ENCODE data around the gene SCN3B.

The SCN3B gene

DNA sequence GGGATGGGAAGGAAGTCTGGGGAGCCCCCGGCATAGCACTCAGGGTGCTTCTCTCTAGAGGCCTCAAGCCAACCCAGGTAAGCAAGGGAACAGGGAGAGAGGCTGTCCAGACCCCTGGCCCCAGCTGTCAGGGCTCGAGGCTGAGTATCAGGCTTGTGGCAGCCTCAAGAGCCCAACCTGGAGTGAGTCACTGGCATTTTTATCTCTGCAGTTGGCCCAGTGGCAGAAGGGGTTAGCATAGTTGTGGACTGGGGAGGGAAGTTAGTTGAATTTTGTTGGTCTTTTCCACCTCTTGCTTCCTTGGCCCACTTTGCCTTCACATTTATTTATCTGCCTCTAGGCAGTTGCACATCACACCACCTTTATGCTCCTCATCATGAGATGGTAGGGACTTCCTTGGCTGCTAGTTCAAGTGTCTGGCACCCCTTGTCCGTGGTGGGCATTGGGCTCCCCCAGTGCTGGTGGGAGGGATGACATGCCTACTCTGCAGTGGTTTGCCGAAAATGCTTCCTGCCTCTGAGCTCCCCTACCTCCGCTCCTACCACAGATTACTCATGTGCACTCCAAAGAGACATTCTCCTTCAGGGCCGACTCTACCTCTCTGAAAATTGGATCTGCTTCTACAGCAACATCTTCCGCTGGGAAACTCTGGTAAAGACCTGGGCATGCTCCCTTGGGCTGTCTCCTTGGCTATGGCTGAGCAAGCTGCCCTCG is 60.1 kb downstream of the SCN3B start:
- DNase-seq, result no peak

DNA sequence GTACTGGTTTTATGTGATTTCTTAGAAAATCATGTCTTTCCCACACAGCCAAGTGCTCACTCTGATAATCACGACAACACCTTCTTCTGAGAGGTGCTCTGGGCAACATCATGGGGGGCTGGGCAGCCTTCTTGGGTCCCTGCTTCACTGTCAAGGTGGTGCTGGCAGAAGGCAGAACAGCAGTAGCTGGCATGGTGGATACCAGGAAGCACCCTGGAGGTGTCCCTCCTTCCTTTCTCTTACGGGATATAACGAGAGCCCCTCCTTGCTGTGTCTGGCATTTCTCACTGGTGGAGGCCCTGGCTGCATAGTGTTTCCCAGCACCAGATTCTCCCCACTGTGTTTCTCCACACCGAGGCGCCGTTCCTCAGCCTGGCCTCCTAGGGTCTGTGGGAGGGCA is 60.9 kb downstream of the SCN3B start:
- DNase-seq, result no peak

DNA sequence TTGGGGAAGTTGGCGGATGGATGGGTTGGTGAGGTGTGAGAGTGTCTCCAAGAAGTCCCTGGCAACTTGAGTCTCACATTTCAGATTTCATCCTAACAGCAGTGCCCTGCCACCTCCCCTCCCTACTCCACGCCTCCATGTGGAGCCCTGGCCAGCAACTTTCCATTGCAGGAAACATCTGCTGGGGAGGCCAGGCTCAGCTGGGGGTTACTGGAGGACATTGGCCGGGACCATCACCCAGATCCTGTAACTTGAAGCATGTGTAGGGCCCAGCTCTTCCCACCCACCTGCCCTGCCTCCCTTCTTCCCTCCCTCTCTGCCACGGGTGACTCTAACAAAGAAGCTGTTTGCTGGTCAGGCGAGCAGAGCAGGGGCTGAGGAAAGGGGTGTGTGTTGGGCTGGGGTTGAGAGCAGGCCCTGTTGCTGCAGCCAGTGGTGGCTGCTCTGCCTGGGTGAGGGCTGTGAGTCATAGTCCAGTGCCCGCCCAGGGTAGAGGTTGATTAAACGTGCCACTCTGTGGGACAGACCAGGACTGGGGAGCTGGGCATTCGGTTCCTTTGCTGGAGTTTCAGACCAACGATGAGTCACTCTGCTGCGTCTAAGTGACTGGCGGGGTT is 64.0 kb downstream of the SCN3B start:
- no peak for DNase-seq

DNA sequence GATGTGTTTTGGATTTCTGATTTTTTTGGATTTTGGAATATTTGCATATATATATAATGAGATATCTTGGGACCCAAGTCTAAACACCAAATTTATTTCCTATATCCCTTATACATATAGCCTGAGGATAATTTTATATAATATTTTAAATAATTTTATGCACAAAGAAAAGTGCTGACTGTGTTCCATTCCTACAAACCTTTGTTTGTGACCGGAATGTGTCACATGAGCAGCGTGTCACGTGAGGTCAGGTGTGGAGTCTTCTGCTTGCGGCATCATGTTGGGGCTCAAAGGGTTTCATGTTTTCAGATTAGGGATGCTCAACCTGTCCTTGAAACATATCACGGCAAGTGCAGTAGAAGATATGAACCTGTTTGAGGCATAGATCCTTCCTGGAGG is 65.6 kb downstream of the SCN3B start:
- no peak for DNase-seq

GRCh38 chr11:123588117-123588863 is 66.1 kb downstream of the SCN3B start:
- no peak for DNase-seq

- no peak for DNase-seq
Measured at GRCh38 chr11:123587559-123587958, 66.9 kb downstream of the SCN3B start.

DNA sequence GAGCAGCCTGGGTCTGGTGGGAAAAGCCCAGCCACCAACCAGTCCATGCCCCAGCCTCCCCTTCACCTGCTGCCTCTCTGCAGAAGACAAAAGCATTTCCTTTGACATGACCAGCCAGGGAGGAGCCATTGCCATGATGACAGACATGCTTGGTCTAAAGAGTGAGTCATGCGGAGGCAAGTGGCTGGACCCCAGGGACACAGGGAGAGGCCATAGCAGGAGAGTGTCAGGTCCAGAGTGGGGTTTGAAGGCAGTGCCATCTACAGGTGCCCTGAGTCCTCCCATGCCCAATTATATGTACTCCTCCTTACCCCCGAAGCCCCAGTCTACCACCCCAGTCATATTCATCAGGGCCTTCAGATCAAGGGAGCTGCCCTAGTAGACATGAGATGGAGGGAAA is 67.4 kb downstream of the SCN3B start:
- no peak for DNase-seq

- DNase-seq, result no peak
Measured at GRCh38 chr11:123586568-123586967, 67.9 kb downstream of the SCN3B start.

- no peak for DNase-seq
Measured at GRCh38 chr11:123585706-123586105, 68.7 kb downstream of the SCN3B start.

- DNase-seq, result no peak
Measured at GRCh38 chr11:123585206-123585605, 69.2 kb downstream of the SCN3B start.

GRCh38 chr11:123584737-123585136 is 69.7 kb downstream of the SCN3B start:
- no peak for DNase-seq

DNA sequence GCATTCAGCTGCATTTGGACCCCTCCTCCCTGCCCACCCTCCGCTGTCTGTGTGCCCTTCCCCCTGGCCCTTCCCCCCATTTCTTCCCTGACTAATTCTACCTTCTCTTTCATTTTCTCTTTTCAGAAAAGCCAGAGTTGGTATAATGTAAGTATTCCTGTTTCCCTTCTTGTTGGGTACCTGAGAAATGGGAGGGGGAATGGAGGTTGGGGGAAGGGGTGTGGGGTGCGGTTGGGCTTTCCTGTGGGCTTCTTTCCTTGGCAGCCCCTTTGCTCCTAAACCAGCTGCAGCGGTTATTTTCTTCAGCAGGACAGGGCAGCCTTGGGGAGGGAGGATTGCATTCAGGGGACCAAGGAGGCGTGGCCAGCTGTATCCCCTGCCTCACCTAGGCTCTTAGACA is 70.2 kb downstream of the SCN3B start:
- DNase-seq, result no peak

- DNase-seq, result no peak
Measured at GRCh38 chr11:123582992-123583504, 71.4 kb downstream of the SCN3B start.

DNA sequence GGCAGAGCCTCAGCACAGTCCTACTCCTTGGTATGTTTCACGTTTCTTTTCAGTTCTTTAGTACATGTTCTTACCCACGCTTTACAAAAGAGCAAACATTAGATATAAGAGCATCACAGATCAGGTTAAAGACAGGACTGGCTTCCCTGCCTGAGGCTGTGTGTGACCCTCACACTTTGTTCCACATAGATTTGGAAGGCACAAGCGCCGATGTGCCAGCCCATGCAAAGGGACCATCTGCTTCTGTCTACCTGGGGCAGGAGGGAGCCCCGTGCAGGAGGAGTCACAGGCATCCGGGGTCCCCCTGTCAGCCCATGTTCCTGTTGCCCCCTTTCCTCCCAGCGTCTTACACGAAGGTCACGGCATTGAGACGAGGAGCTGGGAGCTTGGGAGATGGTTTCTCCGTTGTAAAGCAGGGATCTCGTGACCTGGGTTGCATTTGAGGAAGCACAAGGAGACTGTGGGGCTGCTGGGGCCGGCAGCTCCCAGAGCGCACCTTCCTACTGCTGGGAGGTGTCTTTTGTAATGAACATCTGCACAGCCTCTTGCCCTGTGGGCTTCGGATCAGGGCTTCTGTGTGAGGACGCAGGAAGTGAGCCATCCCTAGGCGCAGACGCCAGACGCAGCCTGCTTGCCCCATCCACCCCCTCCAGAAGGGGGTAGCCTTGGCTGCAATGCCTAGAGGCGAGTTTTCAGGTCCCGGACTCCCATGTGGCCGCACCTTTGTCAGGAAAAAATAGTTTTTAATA is 72.6 kb downstream of the SCN3B start:
- no peak for DNase-seq

GRCh38 chr11:123580557-123581275 is 73.7 kb downstream of the SCN3B start:
- peak; percentile 56 for DNase-seq

DNA sequence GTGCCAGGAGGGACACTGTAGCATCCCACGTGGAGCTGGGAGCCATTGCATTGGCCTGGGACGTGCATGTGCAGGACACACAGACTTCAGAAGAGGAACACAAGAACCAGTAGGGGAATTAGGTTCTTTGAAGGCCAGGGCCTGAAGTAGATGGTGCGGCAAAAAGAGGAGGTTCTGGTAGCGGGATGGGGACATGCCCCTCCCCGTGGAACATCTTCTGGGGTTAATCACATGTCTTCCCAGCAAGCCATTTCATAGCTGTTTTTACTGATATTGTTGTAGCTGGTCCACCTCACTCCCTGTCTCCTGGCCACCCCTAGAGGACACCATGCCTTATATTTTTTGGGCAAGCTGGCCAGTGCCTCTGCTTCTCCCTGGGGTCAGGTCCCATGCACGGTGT is 74.3 kb downstream of the SCN3B start:
- no peak for DNase-seq

- DNase-seq, result no peak
Measured at GRCh38 chr11:123579482-123579812, 75.0 kb downstream of the SCN3B start.
